WTC11 (cell line): ENCODE measurements around the gene SHANK1. TPM values are rescaled to one million over a fixed set of nuclear protein-coding genes. Genes with fewer than 3 reads are reported as not detected.

Experiments
- ATAC-seq: fragments of 200-7000 bp; cut with Tn5 transposase; 2 replicates; pipeline ENCODE4 v1.10.0; 2021; ENCODE audit warnings: mild to moderate bottlenecking, moderate library complexity
- CTCF ChIA-PET: fragments of 300-600 bp; sonication (Branson Sonifier 250); formaldehyde crosslinking; loops from one replicate; lab custom pipeline; 2021; ENCODE audit warnings: antibody characterized with exemption; lab: Charles Lee
- POLR2A ChIA-PET: fragments of 350-600 bp; sonication (Branson Sonifier 250); formaldehyde crosslinking; loops from one replicate; lab custom pipeline; 2021; ENCODE audit warnings: antibody characterized with exemption; lab: Charles Lee
- DNase-seq: peaks from one replicate; pipeline ENCODE4 v3.0.0; 2021; ENCODE audit warnings: low spot score
- H3K27ac Mint-ChIP-seq: 2 replicates; pipeline ENCODE4 v1.8.0; 2021; ENCODE audit warnings: mixed read lengths
- H3K27me3 Mint-ChIP-seq: 2 replicates; pipeline ENCODE4 v1.8.0; 2021; ENCODE audit warnings: low read depth, mild to moderate bottlenecking, moderate library complexity, mixed read lengths
- H3K36me3 Mint-ChIP-seq: 2 replicates; pipeline ENCODE4 v1.8.0; 2021; ENCODE audit warnings: mixed read lengths
- H3K4me1 Mint-ChIP-seq: 2 replicates; pipeline ENCODE4 v1.8.0; 2022; ENCODE audit warnings: mixed read lengths
- H3K4me3 Mint-ChIP-seq: 2 replicates; pipeline ENCODE4 v1.8.0; 2021; ENCODE audit warnings: mild to moderate bottlenecking, moderate library complexity, mixed read lengths
- H3K9me3 Mint-ChIP-seq: 2 replicates; pipeline ENCODE4 v1.8.0; 2021; ENCODE audit warnings: mixed read lengths
- ELF4 ChIP-seq: sonication (generic); formaldehyde crosslinking; IDR thresholded peaks from 2 replicates; pipeline ENCODE4 v1.8.1; 2022; ENCODE audit warnings: low read depth, mild to moderate bottlenecking, moderate library complexity, missing genetic modification reagents
- FOXJ3 ChIP-seq: sonication (generic); formaldehyde crosslinking; IDR thresholded peaks from 2 replicates; pipeline ENCODE4 v1.9.0; 2021; ENCODE audit warnings: missing genetic modification reagents, mild to moderate bottlenecking, borderline replicate concordance
- FOXP4 ChIP-seq: sonication (generic); formaldehyde crosslinking; IDR thresholded peaks from 2 replicates; pipeline ENCODE4 v1.8.0; 2022; ENCODE audit warnings: mild to moderate bottlenecking, missing genetic modification reagents
- NFYB ChIP-seq: sonication (generic); formaldehyde crosslinking; conservative IDR thresholded peaks from 2 replicates; pipeline ENCODE4 v1.8.0; 2022; ENCODE audit warnings: low read depth, missing genetic modification reagents
- TEAD1 ChIP-seq: sonication (generic); formaldehyde crosslinking; IDR thresholded peaks from 2 replicates; pipeline ENCODE4 v1.8.0; 2022; ENCODE audit warnings: mild to moderate bottlenecking, missing genetic modification reagents
- TEAD4 ChIP-seq: sonication (generic); formaldehyde crosslinking; IDR thresholded peaks from 2 replicates; pipeline ENCODE4 v1.8.0; 2022; ENCODE audit warnings: mild to moderate bottlenecking, missing genetic modification reagents
- ZNF138 ChIP-seq: sonication (generic); formaldehyde crosslinking; conservative IDR thresholded peaks from 2 replicates; pipeline ENCODE4 v1.8.1; 2022; ENCODE audit warnings: mild to moderate bottlenecking, moderate library complexity, missing genetic modification reagents
- ZNF219 ChIP-seq: sonication (generic); formaldehyde crosslinking; IDR thresholded peaks from 2 replicates; pipeline ENCODE4 v1.8.0; 2023; ENCODE audit warnings: missing genetic modification reagents, mild to moderate bottlenecking, borderline replicate concordance
- ZNF263 ChIP-seq: sonication (generic); formaldehyde crosslinking; IDR thresholded peaks from 2 replicates; pipeline ENCODE4 v1.8.1; 2022; ENCODE audit warnings: low read depth, mild to moderate bottlenecking, moderate library complexity, missing genetic modification reagents
- ZNF512 ChIP-seq: sonication (generic); formaldehyde crosslinking; IDR thresholded peaks from 2 replicates; pipeline ENCODE4 v1.8.1; 2022; ENCODE audit warnings: missing genetic modification reagents, borderline replicate concordance
- ZSCAN18 ChIP-seq: fragments of 250-450 bp; sonication (Bioruptor Pico); IDR thresholded peaks from 2 replicates; pipeline ENCODE4 v2.1.2; 2022; ENCODE audit warnings: mild to moderate bottlenecking, moderate library complexity
- total RNA-seq: library from RNA; stranded (reverse); gene quantifications from 3 replicates; pipeline ENCODE4 v1.2.3, GENCODE V29; 2021

The SHANK1 gene
- total RNA-seq, 1 experiment from 2014 or later, result 8.7 TPM

GRCh38 chr19:50723735-50724521 is 4.3 kb upstream of the SHANK1 start:
- Mint-ChIP-seq H3K27ac (no peak overlapping the region), H3K9me3 (no peaks in the 10 kb centered on the region), H3K4me3 (peak overlapping the region; percentile 89), H3K36me3 (no peaks in the 10 kb centered on the region), H3K4me1 (peaks cover 55% of the 10 kb centered on the region), H3K27me3 (peaks cover 41% of the 10 kb centered on the region)
- TF ChIP-seq ZNF263 (CRISPR knock-in tag), result peak; percentile 61; the same call in 1 of the 2 replicates
- TF ChIP-seq ZNF219, result no peak
- TF ChIP-seq TEAD1, result 0 out of 2 replicates have a peak, but pooled peaks have one; percentile 61
- no peak for DNase-seq
- ChIA-PET CTCF (interaction anchor here (0.7 to 6.7 kb wide), 53 partner anchors 8 to 715 kb away, joined by 3 to 195 read pairs (median 6); partner anchors contain the start of gene ACP4), POLR2A (interaction anchor here (0.6 to 1.6 kb wide), 5 partner anchors 53 to 68 kb away, joined by 3 to 7 read pairs (median 4); no protein-coding TSS in a partner anchor)
- ATAC-seq, result no peak

DNA sequence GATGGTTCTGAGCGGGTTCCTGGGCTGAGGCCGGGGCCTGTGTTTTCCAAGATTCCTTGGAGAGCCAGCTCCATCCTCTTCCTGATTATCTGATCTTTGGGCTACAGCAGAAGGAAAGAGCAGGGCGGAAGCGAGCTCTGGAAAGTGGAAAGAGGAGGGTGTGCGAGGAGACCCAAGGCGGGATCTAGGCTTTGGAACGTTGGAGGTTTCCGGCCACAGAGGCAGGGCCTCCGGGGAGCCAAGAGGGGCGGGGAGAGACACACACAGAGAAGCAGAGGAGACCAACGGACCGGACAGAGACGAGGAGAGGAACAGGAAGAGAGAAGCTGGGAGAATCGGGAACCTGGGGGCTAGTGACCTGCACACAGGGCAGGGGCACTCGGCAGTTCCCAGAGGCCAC is 3.5 kb upstream of the SHANK1 start, which contains the start of gene CLEC11A:
TSS of gene CLEC11A (plus strand) at position 296 of the 400 bp plus-strand sequence. CDS start 162 bp downstream, outside the sequence.
- H3K4me3 Mint-ChIP-seq, result peak within 1 kb of the TSS; percentile 89
- ATAC-seq (no peak), DNase-seq (no peak)
- peaks cover 54% of the 10 kb centered on the region for H3K4me1 Mint-ChIP-seq
- H3K9me3 Mint-ChIP-seq, result no peaks in the 10 kb centered on the region
- CTCF ChIA-PET, result interaction anchor here (0.8 to 6.7 kb wide), 14 partner anchors 15 to 371 kb away, joined by 3 to 195 read pairs (median 6); partner anchors contain the start of gene JOSD2
- POLR2A ChIA-PET, result no interaction called here
- H3K27me3 Mint-ChIP-seq, result peaks cover 38% of the 10 kb centered on the region
- no peaks in the 10 kb centered on the region for H3K36me3 Mint-ChIP-seq
- H3K27ac Mint-ChIP-seq, result no peak within 1 kb of the TSS
- no peak for TF ChIP-seq FOXJ3
- no peak for TF ChIP-seq ZSCAN18 (CRISPR knock-in tag)
- TF ChIP-seq ZNF512 (CRISPR knock-in tag), result no peak
- TF ChIP-seq ZNF138, result no peak
- TF ChIP-seq NFYB, result no peak

DNA sequence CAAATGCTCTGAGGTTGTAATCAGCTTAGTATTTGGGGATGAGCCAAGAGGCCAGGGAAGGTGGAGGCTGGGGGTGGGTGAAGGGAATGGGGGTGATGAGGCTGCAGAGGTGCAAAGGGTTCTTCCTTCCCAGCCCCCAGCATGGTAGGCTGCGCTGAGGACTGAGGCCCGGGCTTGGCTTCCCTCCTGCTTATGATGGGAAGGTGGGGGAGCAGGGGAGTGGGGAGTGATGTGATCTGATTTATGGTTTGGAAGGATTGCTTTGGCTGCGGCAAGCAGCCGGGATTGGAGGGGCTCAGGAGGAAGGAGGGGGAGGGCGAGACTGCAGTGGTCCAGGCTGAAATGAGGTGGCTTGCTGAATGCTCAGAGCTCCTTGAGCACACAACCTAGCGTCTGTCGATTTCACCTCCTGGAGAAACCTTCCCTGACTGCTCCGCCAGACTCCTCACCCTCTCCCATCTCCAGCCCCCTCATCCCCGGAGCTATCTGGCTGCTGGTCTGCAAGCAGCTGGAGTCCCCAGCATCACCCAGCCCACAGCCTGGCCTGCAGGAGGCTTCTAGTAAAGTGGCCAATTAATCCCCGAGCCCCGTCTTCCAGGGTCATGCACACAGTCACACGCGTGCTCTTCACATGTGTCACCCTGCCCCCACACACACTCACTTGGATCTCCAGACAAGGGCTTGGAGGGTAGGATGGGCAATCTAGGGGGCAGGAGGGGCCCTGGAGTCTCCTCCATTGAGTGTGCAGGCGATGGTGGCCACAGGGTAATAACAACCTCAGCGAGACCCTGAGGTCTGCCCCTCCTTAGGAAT is 2.8 kb upstream of the SHANK1 start:
- CTCF ChIA-PET, result interaction anchor here (0.9 to 6.7 kb wide), 12 partner anchors 15 to 299 kb away, joined by 3 to 195 read pairs (median 6); partner anchors contain the start of gene JOSD2
- ATAC-seq, result no peak
- peaks cover 41% of the 10 kb centered on the region for H3K27me3 Mint-ChIP-seq
- H3K4me3 Mint-ChIP-seq, result peak overlapping the region; percentile 89
- POLR2A ChIA-PET, result no interaction called here
- peaks cover 52% of the 10 kb centered on the region for H3K4me1 Mint-ChIP-seq
- H3K9me3 Mint-ChIP-seq, result no peaks in the 10 kb centered on the region
- H3K27ac Mint-ChIP-seq, result no peak overlapping the region
- TF ChIP-seq FOXP4 (no peak), ELF4 (CRISPR knock-in tag) (no peak), TEAD4 (CRISPR knock-in tag) (no peak)
- DNase-seq, result no peak
- H3K36me3 Mint-ChIP-seq, result no peaks in the 10 kb centered on the region
